GM23338 (cell line): ENCODE results near the gene VEGFD.

Experiments
- CREB1 ChIP-seq: fragments of 250-450 bp; sonication (Bioruptor Pico); IDR thresholded peaks from 2 replicates; pipeline ENCODE4 v1.5.0; 2020; ENCODE audit warnings: low read depth, mild to moderate bottlenecking, moderate library complexity
- EZH2 ChIP-seq: fragments of 200-600 bp; sonication (generic); IDR thresholded peaks from one replicate; pipeline ENCODE4 v1.8.0; 2017; ENCODE audit warnings: antibody characterized with exemption, mild to moderate bottlenecking, low read depth; ENCODE audit not compliant: unreplicated experiment
- EZH2phosphoT487 ChIP-seq: fragments of 200-600 bp; sonication (generic); IDR thresholded peaks from one replicate; pipeline ENCODE4 v1.8.1; 2018; ENCODE audit warnings: antibody characterized with exemption; ENCODE audit not compliant: unreplicated experiment
- JUNB ChIP-seq: IDR thresholded peaks from one replicate; pipeline ENCODE4 v1.6.1; 2016; ENCODE audit warnings: antibody characterized with exemption; ENCODE audit not compliant: unreplicated experiment
- NANOG ChIP-seq: IDR thresholded peaks from 2 replicates; pipeline ENCODE4 v1.6.1; 2016; ENCODE audit warnings: antibody characterized with exemption, borderline replicate concordance
- POLR2AphosphoS5 ChIP-seq: IDR thresholded peaks from 2 replicates; pipeline ENCODE4 v1.6.1; 2016; ENCODE audit warnings: antibody characterized with exemption, low read depth
- STAT1 ChIP-seq: IDR thresholded peaks from one replicate; pipeline ENCODE4 v1.6.1; 2016; ENCODE audit warnings: antibody characterized with exemption; ENCODE audit not compliant: unreplicated experiment
- ZNF114 ChIP-seq: fragments of 250-450 bp; sonication (Bioruptor Pico); IDR thresholded peaks from 2 replicates; pipeline ENCODE4 v1.5.0; 2020; ENCODE audit warnings: mild to moderate bottlenecking, moderate library complexity
- ZNF331 ChIP-seq: fragments of 250-450 bp; sonication (Bioruptor Pico); IDR thresholded peaks from 2 replicates; pipeline ENCODE4 v1.5.0; 2020; ENCODE audit warnings: low read depth, mild to moderate bottlenecking, moderate library complexity
- TF ChIP-seq, protein P1 (sequence below), 2 experiments: fragments of 200-600 bp in 1 of 2; sonication (generic) in 1 of 2; conservative IDR thresholded peaks; 2 replicates each; pipeline versions ENCODE4 v1.5.1 to v1.6.1; 2016 to 2017; ENCODE audit warnings: antibody characterized with exemption in 2 of 2, low read depth in 2 of 2, mild to moderate bottlenecking in 2 of 2, moderate library complexity in 1 of 2
- TF ChIP-seq, protein P2 (sequence below): IDR thresholded peaks from one replicate; pipeline ENCODE4 v1.6.1; 2018; ENCODE audit warnings: antibody characterized with exemption; ENCODE audit not compliant: unreplicated experiment
- TF ChIP-seq, protein P3 (sequence below): fragments of 250-450 bp; sonication (Bioruptor Pico); IDR thresholded peaks from 2 replicates; pipeline ENCODE4 v1.5.0; 2020; ENCODE audit warnings: mild to moderate bottlenecking, moderate library complexity
- TF ChIP-seq, protein P4 (sequence below): IDR thresholded peaks from 2 replicates; pipeline ENCODE4 v1.6.1; 2016; ENCODE audit warnings: antibody characterized with exemption

DNA sequence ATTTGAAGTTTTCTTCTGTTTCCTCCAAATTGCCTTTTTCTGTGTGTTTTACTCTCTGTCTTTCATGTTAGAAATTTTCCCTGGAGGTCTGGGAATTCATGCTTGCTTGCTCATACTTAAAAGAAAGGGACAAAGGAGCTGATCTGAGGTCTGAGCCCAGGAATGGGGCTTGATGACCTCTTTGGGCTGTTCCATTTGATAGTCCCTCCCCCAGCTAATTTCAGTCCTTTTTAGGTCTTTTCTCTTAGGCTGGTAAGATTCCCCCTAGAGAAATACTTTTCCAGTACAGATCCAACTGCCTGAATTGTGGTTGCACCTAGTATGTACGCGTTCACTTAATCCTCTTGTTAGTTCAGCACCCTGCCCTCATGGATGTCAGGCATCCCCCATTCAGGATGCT, 43.3 kb downstream of the VEGFD start:
- TF ChIP-seq, protein P1, sequence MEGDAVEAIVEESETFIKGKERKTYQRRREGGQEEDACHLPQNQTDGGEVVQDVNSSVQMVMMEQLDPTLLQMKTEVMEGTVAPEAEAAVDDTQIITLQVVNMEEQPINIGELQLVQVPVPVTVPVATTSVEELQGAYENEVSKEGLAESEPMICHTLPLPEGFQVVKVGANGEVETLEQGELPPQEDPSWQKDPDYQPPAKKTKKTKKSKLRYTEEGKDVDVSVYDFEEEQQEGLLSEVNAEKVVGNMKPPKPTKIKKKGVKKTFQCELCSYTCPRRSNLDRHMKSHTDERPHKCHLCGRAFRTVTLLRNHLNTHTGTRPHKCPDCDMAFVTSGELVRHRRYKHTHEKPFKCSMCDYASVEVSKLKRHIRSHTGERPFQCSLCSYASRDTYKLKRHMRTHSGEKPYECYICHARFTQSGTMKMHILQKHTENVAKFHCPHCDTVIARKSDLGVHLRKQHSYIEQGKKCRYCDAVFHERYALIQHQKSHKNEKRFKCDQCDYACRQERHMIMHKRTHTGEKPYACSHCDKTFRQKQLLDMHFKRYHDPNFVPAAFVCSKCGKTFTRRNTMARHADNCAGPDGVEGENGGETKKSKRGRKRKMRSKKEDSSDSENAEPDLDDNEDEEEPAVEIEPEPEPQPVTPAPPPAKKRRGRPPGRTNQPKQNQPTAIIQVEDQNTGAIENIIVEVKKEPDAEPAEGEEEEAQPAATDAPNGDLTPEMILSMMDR (conservative IDR thresholded peaks at IDR 0.05; ENCODE audit: low read depth in 2 of 2): no peak
- TF ChIP-seq CREB1: no peak
- no peak for TF ChIP-seq EZH2
- no peak for TF ChIP-seq POLR2AphosphoS5
- no peak for TF ChIP-seq EZH2phosphoT487
- TF ChIP-seq JUNB: no peak
- TF ChIP-seq, protein P2, sequence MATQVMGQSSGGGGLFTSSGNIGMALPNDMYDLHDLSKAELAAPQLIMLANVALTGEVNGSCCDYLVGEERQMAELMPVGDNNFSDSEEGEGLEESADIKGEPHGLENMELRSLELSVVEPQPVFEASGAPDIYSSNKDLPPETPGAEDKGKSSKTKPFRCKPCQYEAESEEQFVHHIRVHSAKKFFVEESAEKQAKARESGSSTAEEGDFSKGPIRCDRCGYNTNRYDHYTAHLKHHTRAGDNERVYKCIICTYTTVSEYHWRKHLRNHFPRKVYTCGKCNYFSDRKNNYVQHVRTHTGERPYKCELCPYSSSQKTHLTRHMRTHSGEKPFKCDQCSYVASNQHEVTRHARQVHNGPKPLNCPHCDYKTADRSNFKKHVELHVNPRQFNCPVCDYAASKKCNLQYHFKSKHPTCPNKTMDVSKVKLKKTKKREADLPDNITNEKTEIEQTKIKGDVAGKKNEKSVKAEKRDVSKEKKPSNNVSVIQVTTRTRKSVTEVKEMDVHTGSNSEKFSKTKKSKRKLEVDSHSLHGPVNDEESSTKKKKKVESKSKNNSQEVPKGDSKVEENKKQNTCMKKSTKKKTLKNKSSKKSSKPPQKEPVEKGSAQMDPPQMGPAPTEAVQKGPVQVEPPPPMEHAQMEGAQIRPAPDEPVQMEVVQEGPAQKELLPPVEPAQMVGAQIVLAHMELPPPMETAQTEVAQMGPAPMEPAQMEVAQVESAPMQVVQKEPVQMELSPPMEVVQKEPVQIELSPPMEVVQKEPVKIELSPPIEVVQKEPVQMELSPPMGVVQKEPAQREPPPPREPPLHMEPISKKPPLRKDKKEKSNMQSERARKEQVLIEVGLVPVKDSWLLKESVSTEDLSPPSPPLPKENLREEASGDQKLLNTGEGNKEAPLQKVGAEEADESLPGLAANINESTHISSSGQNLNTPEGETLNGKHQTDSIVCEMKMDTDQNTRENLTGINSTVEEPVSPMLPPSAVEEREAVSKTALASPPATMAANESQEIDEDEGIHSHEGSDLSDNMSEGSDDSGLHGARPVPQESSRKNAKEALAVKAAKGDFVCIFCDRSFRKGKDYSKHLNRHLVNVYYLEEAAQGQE: no peak
- TF ChIP-seq, protein P3, sequence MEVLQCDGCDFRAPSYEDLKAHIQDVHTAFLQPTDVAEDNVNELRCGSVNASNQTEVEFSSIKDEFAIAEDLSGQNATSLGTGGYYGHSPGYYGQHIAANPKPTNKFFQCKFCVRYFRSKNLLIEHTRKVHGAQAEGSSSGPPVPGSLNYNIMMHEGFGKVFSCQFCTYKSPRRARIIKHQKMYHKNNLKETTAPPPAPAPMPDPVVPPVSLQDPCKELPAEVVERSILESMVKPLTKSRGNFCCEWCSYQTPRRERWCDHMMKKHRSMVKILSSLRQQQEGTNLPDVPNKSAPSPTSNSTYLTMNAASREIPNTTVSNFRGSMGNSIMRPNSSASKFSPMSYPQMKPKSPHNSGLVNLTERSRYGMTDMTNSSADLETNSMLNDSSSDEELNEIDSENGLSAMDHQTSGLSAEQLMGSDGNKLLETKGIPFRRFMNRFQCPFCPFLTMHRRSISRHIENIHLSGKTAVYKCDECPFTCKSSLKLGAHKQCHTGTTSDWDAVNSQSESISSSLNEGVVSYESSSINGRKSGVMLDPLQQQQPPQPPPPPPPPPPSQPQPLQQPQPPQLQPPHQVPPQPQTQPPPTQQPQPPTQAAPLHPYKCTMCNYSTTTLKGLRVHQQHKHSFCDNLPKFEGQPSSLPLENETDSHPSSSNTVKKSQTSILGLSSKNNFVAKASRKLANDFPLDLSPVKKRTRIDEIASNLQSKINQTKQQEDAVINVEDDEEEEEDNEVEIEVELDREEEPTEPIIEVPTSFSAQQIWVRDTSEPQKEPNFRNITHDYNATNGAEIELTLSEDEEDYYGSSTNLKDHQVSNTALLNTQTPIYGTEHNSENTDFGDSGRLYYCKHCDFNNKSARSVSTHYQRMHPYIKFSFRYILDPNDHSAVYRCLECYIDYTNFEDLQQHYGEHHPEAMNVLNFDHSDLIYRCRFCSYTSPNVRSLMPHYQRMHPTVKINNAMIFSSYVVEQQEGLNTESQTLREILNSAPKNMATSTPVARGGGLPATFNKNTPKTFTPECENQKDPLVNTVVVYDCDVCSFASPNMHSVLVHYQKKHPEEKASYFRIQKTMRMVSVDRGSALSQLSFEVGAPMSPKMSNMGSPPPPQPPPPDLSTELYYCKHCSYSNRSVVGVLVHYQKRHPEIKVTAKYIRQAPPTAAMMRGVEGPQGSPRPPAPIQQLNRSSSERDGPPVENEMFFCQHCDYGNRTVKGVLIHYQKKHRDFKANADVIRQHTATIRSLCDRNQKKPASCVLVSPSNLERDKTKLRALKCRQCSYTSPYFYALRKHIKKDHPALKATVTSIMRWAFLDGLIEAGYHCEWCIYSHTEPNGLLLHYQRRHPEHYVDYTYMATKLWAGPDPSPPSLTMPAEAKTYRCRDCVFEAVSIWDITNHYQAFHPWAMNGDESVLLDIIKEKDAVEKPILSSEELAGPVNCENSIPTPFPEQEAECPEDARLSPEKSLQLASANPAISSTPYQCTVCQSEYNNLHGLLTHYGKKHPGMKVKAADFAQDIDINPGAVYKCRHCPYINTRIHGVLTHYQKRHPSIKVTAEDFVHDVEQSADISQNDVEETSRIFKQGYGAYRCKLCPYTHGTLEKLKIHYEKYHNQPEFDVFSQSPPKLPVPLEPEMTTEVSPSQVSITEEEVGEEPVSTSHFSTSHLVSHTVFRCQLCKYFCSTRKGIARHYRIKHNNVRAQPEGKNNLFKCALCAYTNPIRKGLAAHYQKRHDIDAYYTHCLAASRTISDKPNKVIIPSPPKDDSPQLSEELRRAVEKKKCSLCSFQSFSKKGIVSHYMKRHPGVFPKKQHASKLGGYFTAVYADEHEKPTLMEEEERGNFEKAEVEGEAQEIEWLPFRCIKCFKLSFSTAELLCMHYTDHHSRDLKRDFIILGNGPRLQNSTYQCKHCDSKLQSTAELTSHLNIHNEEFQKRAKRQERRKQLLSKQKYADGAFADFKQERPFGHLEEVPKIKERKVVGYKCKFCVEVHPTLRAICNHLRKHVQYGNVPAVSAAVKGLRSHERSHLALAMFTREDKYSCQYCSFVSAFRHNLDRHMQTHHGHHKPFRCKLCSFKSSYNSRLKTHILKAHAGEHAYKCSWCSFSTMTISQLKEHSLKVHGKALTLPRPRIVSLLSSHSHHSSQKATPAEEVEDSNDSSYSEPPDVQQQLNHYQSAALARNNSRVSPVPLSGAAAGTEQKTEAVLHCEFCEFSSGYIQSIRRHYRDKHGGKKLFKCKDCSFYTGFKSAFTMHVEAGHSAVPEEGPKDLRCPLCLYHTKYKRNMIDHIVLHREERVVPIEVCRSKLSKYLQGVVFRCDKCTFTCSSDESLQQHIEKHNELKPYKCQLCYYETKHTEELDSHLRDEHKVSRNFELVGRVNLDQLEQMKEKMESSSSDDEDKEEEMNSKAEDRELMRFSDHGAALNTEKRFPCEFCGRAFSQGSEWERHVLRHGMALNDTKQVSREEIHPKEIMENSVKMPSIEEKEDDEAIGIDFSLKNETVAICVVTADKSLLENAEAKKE (CRISPR knock-in tag): no peak
- TF ChIP-seq, protein P4, sequence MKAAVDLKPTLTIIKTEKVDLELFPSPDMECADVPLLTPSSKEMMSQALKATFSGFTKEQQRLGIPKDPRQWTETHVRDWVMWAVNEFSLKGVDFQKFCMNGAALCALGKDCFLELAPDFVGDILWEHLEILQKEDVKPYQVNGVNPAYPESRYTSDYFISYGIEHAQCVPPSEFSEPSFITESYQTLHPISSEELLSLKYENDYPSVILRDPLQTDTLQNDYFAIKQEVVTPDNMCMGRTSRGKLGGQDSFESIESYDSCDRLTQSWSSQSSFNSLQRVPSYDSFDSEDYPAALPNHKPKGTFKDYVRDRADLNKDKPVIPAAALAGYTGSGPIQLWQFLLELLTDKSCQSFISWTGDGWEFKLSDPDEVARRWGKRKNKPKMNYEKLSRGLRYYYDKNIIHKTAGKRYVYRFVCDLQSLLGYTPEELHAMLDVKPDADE: no peak
- no peak for TF ChIP-seq ZNF114 (CRISPR knock-in tag)
- no peak for TF ChIP-seq NANOG
- TF ChIP-seq ZNF331 (CRISPR knock-in tag): no peak
- TF ChIP-seq STAT1: no peak
